Esophagus muscularis mucosa (tissue), 4 donors: Measurements from ENCODE around the gene SHH.

Experiments used
- CTCF ChIP-seq, 3 experiments: fragments of 200-600 bp in 2 of 3; fragments of 450-650 bp in 1 of 3; sonication (generic) in 2 of 3; IDR thresholded peaks; one replicate each; pipeline ENCODE4 v1.5.1; 2017 to 2019; ENCODE audit warnings: antibody characterized with exemption in 3 of 3, mild to moderate bottlenecking in 2 of 3, moderate library complexity in 1 of 3
- EP300 ChIP-seq: sonication (generic); formaldehyde crosslinking; IDR thresholded peaks from one replicate; pipeline ENCODE4 v1.6.1; 2017; ENCODE audit warnings: antibody characterized with exemption
- POLR2A ChIP-seq: fragments of 450-650 bp; IDR thresholded peaks from one replicate; pipeline ENCODE4 v1.6.1; 2017; ENCODE audit warnings: antibody characterized with exemption, moderate library complexity, mild to moderate bottlenecking, low read depth
- POLR2AphosphoS5 ChIP-seq, 2 donors: sonication (generic); formaldehyde crosslinking; IDR thresholded peaks; one replicate each; pipeline ENCODE4 v1.6.1; 2017; ENCODE audit warnings: antibody characterized with exemption in 2 of 2

- TF ChIP-seq CTCF (IDR thresholded peaks at IDR 0.05) (no peak), POLR2A (no peak), POLR2AphosphoS5 (IDR thresholded peaks at IDR 0.05) (no peak), EP300 (no peak)
Observed at GRCh38 chr7:155762655-155763054, 49.6 kb downstream of the SHH start.
